Measurements from ENCODE around the gene HHATL. TPM values are rescaled to one million over a fixed set of nuclear protein-coding genes. Genes with fewer than 3 reads are reported as not detected.

Gene HHATL
- not detected for total RNA-seq

DNA sequence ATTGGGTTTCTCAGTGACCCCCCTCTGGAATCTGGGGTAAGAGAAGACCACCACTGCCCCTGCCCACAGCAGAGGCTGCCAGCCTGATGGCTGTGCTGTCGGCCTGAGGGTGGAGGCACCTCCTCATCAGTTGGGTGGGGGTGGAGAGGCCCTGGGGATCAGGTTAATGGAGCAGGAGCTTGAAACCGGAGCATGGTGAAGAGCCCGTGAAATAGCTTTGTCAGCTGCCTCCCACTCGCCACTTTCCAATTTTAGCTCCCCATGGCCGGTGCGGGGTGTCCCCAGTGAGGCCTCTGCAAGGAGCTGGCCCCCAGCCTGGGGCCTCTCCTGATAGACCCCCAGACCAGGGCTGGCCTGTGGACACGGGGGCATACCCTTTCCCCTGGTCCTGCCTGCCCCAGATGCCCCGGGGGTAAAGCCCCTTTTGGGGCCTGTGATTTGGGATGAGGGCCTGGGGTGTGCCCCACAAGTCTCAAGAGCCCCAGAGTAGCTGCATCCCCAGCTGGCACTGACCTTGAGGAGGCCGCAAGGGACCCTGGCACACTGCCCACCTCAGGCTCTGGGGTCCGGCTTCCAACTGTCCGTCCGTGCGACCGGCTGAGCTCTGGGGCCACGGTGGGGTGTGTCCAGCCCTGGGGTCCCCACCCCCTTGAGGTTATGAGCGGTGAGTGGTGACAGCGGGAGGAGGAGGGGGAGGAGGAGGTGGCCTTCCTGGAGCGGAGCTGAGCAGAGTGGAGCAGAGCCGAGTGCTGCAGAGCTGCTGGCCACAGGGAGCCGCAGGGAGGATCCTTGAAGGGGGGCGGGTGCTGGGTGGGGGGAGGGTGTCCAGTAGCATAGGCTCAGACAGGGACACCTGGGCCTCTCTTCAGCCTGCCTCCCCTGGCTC is at the start of gene HHATL:
HHATL (minus strand) TSS at position 733 of the 886 bp plus-strand sequence. CDS start 1,972 bp downstream, outside the sequence.
- DNase-seq (ENCODE audit: low spot score in 2 of 2) = no peak
- Mint-ChIP-seq H3K27ac (no peak within 1 kb of the TSS), H3K36me3 (no peaks in the 10 kb centered on the region), H3K9me3 (no peaks in the 10 kb centered on the region)
- no peak for ATAC-seq

DNA sequence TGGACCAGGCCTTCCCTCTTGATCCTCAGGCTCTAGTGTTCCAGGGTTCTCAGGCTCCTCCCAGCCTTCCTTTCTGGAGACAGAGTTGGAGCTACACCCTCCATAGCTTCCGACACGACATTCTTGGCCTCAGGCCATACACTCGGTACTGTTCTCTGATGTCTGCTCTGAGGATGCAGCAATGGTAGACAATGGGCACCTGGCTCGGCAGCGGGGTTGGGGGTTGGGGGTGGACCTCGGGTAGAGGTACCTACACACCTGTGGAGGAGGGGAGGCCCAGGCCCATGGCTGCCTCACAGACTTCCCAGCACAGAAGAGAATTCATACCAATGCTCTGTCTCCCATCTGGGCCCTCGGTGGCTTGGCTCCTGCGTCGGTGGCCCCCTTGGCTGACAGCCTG is 49.0 kb upstream of the HHATL start:
- no peaks in the 10 kb centered on the region for H3K9me3 Mint-ChIP-seq
- ATAC-seq (no peak), DNase-seq (ENCODE audit: low spot score in 2 of 2) (no peak)
- H3K27ac Mint-ChIP-seq = no peak overlapping the region
- no peaks in the 10 kb centered on the region for H3K36me3 Mint-ChIP-seq

GRCh38 chr3:42750834-42751233 is 48.2 kb upstream of the HHATL start:
- DNase-seq (ENCODE audit: low spot score in 2 of 2) (no peak), ATAC-seq (no peak)
- no peak overlapping the region for H3K27ac Mint-ChIP-seq

DNA sequence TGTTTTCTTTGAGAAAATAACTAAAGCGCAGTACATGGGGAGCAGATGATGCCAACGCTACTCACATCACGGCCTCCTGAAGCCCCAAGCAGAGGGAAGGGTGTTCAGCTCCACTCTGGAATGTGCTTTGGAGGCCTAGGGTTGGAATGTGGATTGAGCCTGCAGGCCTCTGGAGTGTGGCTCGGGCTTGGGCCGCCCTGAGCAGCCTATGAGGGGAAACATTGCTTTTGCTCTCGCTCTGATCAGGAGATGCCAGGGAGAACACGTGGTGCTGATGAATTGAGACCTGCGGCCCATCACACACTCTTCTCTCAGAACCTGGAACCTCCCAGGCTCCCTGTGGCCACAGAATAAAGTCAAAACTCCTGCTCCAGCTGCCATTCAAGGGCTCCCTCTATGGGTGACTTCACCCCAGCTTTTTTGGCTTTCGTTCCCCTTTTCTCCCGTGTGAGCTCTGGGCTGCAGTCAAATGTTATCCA is 47.2 kb upstream of the HHATL start:
- DNase-seq (ENCODE audit: low spot score in 2 of 2) = no peak
- Mint-ChIP-seq H3K9me3 (no peaks in the 10 kb centered on the region), H3K27ac (no peak overlapping the region), H3K36me3 (no peaks in the 10 kb centered on the region)
- peak in 1 of 2 donors; percentile 41 for ATAC-seq

More at GRCh38 chr3:42750834-42751233, 48.2 kb upstream of the HHATL start:
- Mint-ChIP-seq H3K9me3 (no peaks in the 10 kb centered on the region), H3K36me3 (no peaks in the 10 kb centered on the region)

DNA sequence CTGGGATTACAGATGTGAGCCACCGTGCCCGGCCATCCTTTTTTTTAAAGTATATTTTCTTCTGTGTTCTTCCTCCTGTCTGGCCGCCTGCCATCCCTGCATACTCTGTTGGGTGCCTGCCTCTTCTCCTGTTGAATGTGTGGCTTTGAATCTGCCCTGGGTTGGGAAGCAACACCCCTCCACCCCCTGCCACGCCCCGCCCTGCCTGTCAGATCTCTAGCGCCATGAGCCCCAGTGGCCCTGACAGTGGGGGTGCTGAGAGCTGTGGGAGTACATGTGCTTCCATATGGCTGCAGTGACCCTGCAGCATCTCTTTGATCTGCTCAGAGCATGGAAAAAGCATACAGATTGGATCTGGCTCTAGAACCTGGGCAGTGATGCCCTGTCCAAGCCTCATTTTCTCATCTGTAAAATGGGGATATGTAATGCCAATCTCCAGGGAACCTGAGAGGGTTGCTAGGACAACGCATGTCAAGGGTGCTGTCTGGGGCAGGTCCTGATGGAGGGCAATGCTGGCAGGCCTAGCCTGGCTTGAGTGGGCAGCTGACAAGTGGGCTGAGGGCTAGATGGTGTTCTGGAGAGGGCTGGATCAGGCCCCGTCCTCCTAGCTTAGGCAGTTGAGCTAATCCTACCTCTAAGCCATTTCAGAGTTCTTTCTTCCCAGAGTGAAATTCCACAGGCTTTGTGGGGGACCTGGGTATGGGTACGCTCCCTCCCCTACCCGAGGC is 46.6 kb upstream of the HHATL start:
- no peak for DNase-seq (ENCODE audit: low spot score in 2 of 2)
- H3K9me3 Mint-ChIP-seq = no peaks in the 10 kb centered on the region
- no peaks in the 10 kb centered on the region for H3K36me3 Mint-ChIP-seq
- H3K27ac Mint-ChIP-seq = no peak overlapping the region
- no peak for ATAC-seq

DNA sequence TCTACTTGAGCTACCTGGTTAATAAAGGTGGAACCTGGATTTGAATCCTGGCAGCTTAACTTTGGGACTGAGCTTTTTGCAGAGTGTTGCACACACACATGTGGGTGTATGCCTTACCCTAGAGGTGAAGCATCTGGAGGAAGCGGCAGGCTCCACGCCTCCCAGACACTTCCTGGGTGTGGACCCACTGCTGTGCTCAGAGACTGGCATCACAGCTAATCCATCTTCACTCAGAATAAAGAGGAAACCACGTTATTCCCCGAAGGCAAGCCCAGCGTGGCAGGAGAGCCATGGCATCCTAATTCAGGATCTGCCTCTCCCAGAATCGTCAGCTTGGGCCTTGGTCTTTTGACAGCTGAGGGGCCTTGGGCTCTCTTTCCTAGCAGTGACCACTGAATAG is 45.0 kb upstream of the HHATL start:
- DNase-seq (ENCODE audit: low spot score in 2 of 2) (no peak), ATAC-seq (peak in 1 of 2 donors; percentile 45)
- Mint-ChIP-seq H3K36me3 (no peaks in the 10 kb centered on the region), H3K27ac (no peak overlapping the region), H3K9me3 (no peaks in the 10 kb centered on the region)

DNA sequence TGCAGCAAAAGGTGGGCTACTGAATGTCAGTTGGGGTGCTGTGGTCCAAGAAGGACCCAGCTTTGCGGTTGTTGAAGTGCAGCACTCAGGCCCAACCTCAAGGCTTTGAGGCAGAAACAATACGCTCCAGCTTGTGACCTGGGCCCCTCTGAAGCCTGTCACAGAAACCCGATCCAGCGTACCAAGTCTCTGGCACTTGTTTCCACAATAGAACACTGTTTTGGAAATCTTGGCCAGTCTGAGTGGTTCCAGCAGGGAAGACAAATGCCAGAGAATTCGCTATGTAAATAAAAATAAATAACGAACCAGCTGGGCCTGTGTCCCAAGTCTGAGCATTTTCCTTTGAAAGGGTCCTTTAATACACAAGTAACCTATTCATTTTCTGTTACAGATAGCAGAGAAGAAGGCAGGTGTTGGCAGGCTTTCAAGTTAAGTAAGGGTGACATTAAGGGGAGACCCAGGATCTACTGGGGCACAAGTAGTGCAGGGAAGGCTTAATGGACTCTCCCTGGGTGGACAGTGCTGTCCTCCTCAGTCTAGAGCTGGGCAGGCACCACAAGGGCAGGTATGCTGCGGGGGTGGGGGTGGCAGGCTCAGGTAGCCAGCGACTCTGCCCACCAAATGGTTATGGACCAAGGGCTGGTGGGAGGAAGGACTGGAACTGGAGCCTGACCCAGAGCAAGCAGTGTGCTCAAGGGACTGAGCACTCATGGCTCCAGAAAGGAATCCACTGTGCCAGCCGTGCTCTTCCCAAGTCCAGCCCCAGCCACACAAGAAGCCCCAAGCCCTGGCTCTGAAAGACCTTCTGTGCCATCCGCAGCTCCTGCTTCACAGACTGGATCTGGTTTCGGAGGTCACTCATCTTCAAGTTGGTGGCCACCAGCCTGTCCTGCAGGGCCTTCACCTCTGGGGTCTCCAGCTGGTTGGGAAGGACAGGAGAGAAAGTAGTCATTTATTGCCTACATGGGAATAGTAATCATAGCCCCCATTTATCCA is 44.2 kb upstream of the HHATL start:
- no peaks in the 10 kb centered on the region for H3K9me3 Mint-ChIP-seq
- H3K36me3 Mint-ChIP-seq = no peaks in the 10 kb centered on the region
- no peak for ATAC-seq
- DNase-seq (ENCODE audit: low spot score in 2 of 2) = no peak
- peak overlapping the region in 1 of 2 donors; percentile 55 for H3K27ac Mint-ChIP-seq

GRCh38 chr3:42745776-42746454 is 43.3 kb upstream of the HHATL start:
- H3K9me3 Mint-ChIP-seq = no peaks in the 10 kb centered on the region
- H3K27ac Mint-ChIP-seq = no peak overlapping the region
- H3K36me3 Mint-ChIP-seq = no peaks in the 10 kb centered on the region
- ATAC-seq = no peak
- DNase-seq (ENCODE audit: low spot score in 2 of 2) = no peak

- ATAC-seq = no peak
- Mint-ChIP-seq H3K27ac (no peak overlapping the region), H3K9me3 (no peaks in the 10 kb centered on the region), H3K36me3 (no peaks in the 10 kb centered on the region)
- no peak for DNase-seq (ENCODE audit: low spot score in 2 of 2)
Observed at GRCh38 chr3:42745291-42745745, 42.7 kb upstream of the HHATL start.

- Mint-ChIP-seq H3K36me3 (no peaks in the 10 kb centered on the region), H3K27ac (peak overlapping the region in 1 of 2 donors; percentile 64), H3K9me3 (no peaks in the 10 kb centered on the region)
- DNase-seq (ENCODE audit: low spot score in 2 of 2) (no peak), ATAC-seq (peak in 1 of 2 donors; percentile 11)
Observed at GRCh38 chr3:42743204-42743995, 40.8 kb upstream of the HHATL start.

DNA sequence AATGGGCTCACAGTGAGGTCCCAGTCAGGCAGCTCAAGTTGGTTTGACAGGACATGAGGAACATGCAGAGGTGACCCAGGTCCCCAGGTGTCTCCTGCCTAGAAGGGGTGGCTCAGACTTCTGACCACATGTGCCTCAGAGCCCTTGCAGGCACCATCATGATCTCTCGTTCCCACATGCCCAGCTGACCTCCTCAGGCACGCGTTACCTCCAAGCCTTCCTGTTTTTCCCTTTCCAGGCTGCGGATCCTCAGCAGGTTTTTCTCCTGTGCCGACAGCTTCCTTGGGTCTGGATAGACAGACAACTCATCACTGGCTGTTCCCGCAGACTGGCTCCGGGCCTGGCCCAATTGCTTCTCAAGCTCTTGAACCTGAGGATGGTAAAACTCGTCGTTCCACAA is 40.1 kb upstream of the HHATL start:
- DNase-seq (ENCODE audit: low spot score in 2 of 2) (no peak), ATAC-seq (no peak)
- peak overlapping the region in 1 of 2 donors; percentile 36 for H3K27ac Mint-ChIP-seq
- H3K36me3 Mint-ChIP-seq = no peaks in the 10 kb centered on the region
- no peaks in the 10 kb centered on the region for H3K9me3 Mint-ChIP-seq

- no peaks in the 10 kb centered on the region for H3K36me3 Mint-ChIP-seq
- H3K27ac Mint-ChIP-seq = peak overlapping the region in 1 of 2 donors; percentile 29
- DNase-seq (ENCODE audit: low spot score in 2 of 2) (no peak), ATAC-seq (no peak)
- H3K9me3 Mint-ChIP-seq = no peaks in the 10 kb centered on the region
Observed at GRCh38 chr3:42742259-42742658, 39.7 kb upstream of the HHATL start.

DNA sequence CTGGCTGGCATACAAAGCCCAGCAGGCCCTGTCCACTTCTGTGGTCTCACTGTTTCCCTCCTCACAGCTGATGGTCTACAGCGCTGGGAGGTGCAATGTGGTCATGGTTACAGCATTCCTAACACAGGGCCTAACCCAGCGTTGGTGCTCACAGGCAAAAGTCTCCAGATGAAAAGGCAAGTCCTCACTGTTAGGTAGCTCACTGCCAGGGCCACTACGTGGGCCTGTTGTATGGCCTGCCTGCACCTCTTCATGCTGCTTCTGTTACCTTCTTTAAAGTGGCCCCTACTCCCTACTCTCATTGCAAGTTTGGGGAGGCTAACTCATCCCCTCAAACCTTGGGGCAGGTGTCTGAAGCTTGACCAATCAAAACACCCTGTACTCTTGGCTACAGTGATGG is 39.2 kb upstream of the HHATL start:
- Mint-ChIP-seq H3K9me3 (no peaks in the 10 kb centered on the region), H3K36me3 (no peaks in the 10 kb centered on the region), H3K27ac (no peak overlapping the region)
- ATAC-seq = no peak
- no peak for DNase-seq (ENCODE audit: low spot score in 2 of 2)

DNA sequence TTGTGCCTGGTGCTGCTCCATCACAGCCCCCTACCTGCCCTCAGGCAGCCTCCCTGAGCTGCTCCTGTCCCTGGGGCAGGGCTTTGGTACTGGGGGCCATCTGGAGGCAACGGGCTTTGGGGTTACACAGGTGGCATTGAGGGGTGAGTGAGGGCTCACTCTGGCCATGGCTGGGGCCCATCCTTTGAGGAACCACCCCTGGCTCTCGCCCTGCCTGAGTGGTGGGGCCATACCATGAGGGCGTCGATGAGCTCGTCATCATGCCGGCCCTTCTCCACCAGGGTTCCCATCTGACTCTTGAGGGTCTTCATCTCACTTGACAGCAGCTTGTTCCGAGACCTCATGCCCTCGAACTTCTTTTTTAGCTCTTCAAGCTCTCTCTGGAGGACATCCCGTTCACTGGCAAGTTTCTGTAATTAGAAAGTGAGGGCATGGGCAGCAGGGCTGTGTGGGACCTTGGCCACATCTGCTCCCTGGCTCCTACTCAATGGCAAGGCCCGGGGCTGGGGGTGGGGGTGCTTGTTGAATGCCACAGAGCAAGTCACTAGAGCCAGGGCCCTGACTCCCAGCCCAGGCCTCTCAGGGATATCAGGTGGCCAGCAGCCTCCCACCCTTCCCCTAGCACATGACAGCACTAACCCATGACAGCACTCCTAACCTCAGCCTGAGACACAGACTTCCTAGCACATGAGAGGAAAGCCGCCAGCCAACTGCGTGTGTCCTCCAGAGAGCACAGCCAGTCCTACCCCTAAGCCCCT is 37.0 kb upstream of the HHATL start:
- H3K36me3 Mint-ChIP-seq = no peaks in the 10 kb centered on the region
- no peaks in the 10 kb centered on the region for H3K9me3 Mint-ChIP-seq
- no peak overlapping the region for H3K27ac Mint-ChIP-seq
- ATAC-seq = no peak
- DNase-seq (ENCODE audit: low spot score in 2 of 2) = no peak

- ATAC-seq (no peak), DNase-seq (ENCODE audit: low spot score in 2 of 2) (no peak)
- no peak overlapping the region for H3K27ac Mint-ChIP-seq
- no peaks in the 10 kb centered on the region for H3K36me3 Mint-ChIP-seq
- no peaks in the 10 kb centered on the region for H3K9me3 Mint-ChIP-seq
Observed at GRCh38 chr3:42736531-42736930, 33.9 kb upstream of the HHATL start.

All from activated naive CD4-positive, alpha-beta T cell treated with anti-CD3 and anti-CD28 coated beads, Interleukin-2, amount 50 U/mL, for 72 hours (primary cell).